ENCODE results near the gene ACAD8. TPM values are rescaled to one million over a fixed set of nuclear protein-coding genes. Genes with fewer than 3 reads are reported as not detected.

Gene ACAD8
- total RNA-seq, 1 donor from 2014 or later, result 28.6 TPM

- no peaks in the 10 kb centered on the region for H3K9me3 ChIP-seq
- H3K27ac ChIP-seq, result no peak overlapping the region
- intact Hi-C loops (cut with DNase I), result no loop called here
- TF ChIP-seq, protein P1, sequence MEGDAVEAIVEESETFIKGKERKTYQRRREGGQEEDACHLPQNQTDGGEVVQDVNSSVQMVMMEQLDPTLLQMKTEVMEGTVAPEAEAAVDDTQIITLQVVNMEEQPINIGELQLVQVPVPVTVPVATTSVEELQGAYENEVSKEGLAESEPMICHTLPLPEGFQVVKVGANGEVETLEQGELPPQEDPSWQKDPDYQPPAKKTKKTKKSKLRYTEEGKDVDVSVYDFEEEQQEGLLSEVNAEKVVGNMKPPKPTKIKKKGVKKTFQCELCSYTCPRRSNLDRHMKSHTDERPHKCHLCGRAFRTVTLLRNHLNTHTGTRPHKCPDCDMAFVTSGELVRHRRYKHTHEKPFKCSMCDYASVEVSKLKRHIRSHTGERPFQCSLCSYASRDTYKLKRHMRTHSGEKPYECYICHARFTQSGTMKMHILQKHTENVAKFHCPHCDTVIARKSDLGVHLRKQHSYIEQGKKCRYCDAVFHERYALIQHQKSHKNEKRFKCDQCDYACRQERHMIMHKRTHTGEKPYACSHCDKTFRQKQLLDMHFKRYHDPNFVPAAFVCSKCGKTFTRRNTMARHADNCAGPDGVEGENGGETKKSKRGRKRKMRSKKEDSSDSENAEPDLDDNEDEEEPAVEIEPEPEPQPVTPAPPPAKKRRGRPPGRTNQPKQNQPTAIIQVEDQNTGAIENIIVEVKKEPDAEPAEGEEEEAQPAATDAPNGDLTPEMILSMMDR (IDR thresholded peaks at IDR 0.05), result no peak
- no peaks in the 10 kb centered on the region for H3K27me3 ChIP-seq
- H3K4me1 ChIP-seq, result no peaks in the 10 kb centered on the region
- DNase-seq (ENCODE audit: low spot score in 2 of 2), result no peak
- H3K4me3 ChIP-seq, result no peak overlapping the region
- no peaks in the 10 kb centered on the region for H3K36me3 ChIP-seq
Measured at GRCh38 chr11:134294664-134295063, 41.3 kb downstream of the ACAD8 start.

DNA sequence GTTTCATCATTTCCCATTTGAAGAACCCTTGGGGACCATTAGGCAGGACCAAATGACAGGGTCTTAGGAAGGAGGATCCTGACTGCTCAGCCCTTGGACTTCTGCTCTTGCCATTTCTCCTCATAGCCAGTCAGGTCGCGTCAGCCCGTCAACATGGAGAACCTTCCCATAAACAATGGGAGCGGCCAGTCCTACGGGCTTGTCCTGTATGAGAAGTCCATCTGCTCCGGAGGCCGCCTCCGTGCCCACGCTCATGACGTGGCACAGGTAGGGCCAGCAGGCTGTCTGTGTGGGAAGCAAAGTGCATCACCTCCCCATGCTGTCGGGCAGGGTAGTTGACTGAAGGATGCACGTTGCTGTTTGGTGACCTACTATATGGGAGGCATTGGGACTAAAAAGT, 58.9 kb downstream of the ACAD8 start:
- H3K27ac ChIP-seq, result no peak overlapping the region
- no peaks in the 10 kb centered on the region for H3K36me3 ChIP-seq
- no peaks in the 10 kb centered on the region for H3K4me1 ChIP-seq
- H3K9me3 ChIP-seq, result no peaks in the 10 kb centered on the region
- TF ChIP-seq, protein P1 (IDR thresholded peaks at IDR 0.05), result no peak
- no peak for DNase-seq (ENCODE audit: low spot score in 2 of 2)
- H3K4me3 ChIP-seq, result no peak overlapping the region
- intact Hi-C loops (cut with DNase I), result no loop called here
- H3K27me3 ChIP-seq, result no peaks in the 10 kb centered on the region

DNA sequence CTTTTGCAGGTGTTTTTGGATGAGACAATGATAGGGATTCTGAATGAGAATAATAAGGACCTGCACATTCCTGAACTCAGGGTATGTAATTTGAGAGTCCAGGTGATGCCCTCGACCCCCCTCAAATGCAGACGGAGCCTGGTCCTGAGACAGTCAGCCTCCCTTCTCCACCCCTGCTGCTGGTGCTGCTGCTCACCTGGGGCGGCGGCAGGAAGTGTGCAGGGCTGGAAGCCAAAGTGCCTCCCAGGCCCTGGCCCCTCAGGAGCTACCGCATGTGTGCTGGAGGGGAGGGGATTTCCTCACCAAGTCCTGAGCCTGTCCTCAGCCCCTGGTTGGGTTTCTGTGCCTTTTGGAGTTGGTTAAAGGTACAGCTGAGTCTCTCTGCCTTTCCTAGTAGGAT, 59.4 kb downstream of the ACAD8 start:
- no peak for DNase-seq (ENCODE audit: low spot score in 2 of 2)
- TF ChIP-seq, protein P1 (IDR thresholded peaks at IDR 0.05), result no peak
- Histone ChIP-seq H3K4me3 (no peak overlapping the region), H3K27me3 (no peaks in the 10 kb centered on the region), H3K27ac (no peak overlapping the region), H3K4me1 (no peaks in the 10 kb centered on the region), H3K9me3 (no peaks in the 10 kb centered on the region), H3K36me3 (no peaks in the 10 kb centered on the region)
- intact Hi-C loops (cut with DNase I), result no loop called here

GRCh38 chr11:134313379-134313778, 60.0 kb downstream of the ACAD8 start:
- Histone ChIP-seq H3K9me3 (no peaks in the 10 kb centered on the region), H3K27ac (no peak overlapping the region), H3K36me3 (no peaks in the 10 kb centered on the region), H3K27me3 (no peaks in the 10 kb centered on the region), H3K4me1 (no peaks in the 10 kb centered on the region), H3K4me3 (no peak overlapping the region)
- no peak for DNase-seq (ENCODE audit: low spot score in 2 of 2)
- intact Hi-C loops (cut with DNase I), result no loop called here
- TF ChIP-seq, protein P1 (IDR thresholded peaks at IDR 0.05), result no peak

DNA sequence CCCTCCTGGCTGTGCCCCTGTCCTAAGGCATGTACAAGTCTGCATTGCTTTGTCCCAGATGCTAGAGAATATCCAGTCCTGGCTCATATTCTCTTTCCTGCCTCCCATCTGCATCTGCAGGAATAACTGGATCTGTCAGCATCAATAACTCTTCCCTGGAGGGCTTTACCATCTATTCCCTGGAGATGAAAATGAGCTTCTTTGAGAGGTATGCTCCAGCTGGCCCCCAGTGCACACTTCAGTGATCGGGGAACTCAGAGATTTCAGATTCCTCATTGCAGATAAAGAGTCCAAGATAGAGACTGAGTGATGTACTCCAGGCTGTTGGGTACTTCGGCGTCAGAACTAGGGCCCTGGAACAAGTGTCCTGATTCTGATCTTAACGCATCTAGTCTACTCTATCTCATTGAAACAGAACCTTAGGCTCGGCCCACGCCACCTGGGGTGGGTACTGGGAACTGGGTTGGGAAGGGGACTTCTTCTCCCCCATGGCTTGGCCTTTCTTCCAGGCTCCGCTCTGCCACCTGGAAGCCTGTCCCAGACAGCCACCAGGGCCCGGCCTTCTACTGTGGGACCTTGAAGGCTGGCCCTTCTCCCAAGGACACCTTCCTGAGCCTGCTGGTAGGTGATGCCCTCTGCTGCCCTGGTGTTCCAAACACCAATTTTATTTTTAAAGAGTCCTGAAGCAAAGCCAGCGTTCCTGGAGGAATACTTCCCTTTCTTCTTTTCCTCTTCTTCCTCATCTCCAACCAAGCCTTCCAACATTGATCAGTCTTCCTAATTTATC, 60.6 kb downstream of the ACAD8 start:
- Histone ChIP-seq H3K27ac (no peak overlapping the region), H3K4me3 (no peak overlapping the region), H3K36me3 (no peaks in the 10 kb centered on the region), H3K4me1 (no peaks in the 10 kb centered on the region), H3K9me3 (no peaks in the 10 kb centered on the region), H3K27me3 (no peaks in the 10 kb centered on the region)
- intact Hi-C loops (cut with DNase I), result no loop called here
- TF ChIP-seq, protein P1 (IDR thresholded peaks at IDR 0.05), result no peak
- no peak for DNase-seq (ENCODE audit: low spot score in 2 of 2)

Other genes starting within 250 kb of the ACAD8 start
- gene JAM3, start 184.5 kb upstream of the ACAD8 start, total RNA-seq, result 59.8 TPM
- gene NCAPD3, start 29.6 kb upstream of the ACAD8 start, total RNA-seq, result 4.8 TPM
- gene VPS26B, start 28.9 kb upstream of the ACAD8 start, total RNA-seq, result 18.0 TPM
- gene THYN1, start 216 bp upstream of the ACAD8 start, total RNA-seq, result 19.8 TPM
- not detected for gene GLB1L3, start 22.8 kb downstream of the ACAD8 start, total RNA-seq
- 1.7 TPM for gene GLB1L2, start 78.4 kb downstream of the ACAD8 start, total RNA-seq
- 0.32 TPM for gene B3GAT1, start 158.7 kb downstream of the ACAD8 start, total RNA-seq